Endothelial cell of umbilical vein (primary cell): ENCODE measurements around the gene PLSCR2.

ENCODE experiments used
- CTCF ChIP-seq, 2 donors: IDR thresholded peaks; 1 replicate in 1 of 2; 2 replicates in 1 of 2; pipeline ENCODE4 v1.5.1; 2011; ENCODE audit warnings: low read length in 2 of 2, mild to moderate bottlenecking in 2 of 2, moderate library complexity in 2 of 2, control low read depth in 1 of 2, inconsistent platforms in 1 of 2, low read depth in 1 of 2; ENCODE audit not compliant: insufficient read depth in 1 of 2; ENCODE audit errors: extremely low read depth in 1 of 2
- EZH2 ChIP-seq: IDR thresholded peaks from 2 replicates; pipeline ENCODE4 v1.6.1; 2012; ENCODE audit warnings: borderline replicate concordance, low read depth, mild to moderate bottlenecking, moderate library complexity, low read length, inconsistent platforms; ENCODE audit not compliant: severe bottlenecking
- MAX ChIP-seq: IDR thresholded peaks from 2 replicates; pipeline ENCODE4 v1.6.1; 2011; ENCODE audit not compliant: insufficient read depth, insufficient read length
- POLR2A ChIP-seq: IDR thresholded peaks from 2 replicates; pipeline ENCODE4 v1.6.1; 2012; ENCODE audit warnings: low read depth, mild to moderate bottlenecking, control low read depth, low read length

GRCh38 chr3:146464783-146465182 lies 4.6 kb downstream of the PLSCR2 start:
- no peak for TF ChIP-seq CTCF (IDR thresholded peaks at IDR 0.05; ENCODE audit: extremely low read depth in 1 of 2, insufficient read depth in 1 of 2, low read depth in 1 of 2, low read length in 2 of 2)
- TF ChIP-seq MAX: no peak
- no peak for TF ChIP-seq POLR2A
- no peak for TF ChIP-seq EZH2
